Natural killer cell treated with Interleukin-12 subunit alpha and Interleukin-12 subunit beta and Interleukin-15 and Interleukin-18, amount 100 ng/mL, for 72 hours (primary cell): ENCODE results near the gene DCBLD1. TPM values are rescaled to one million over a fixed set of nuclear protein-coding genes. Genes with fewer than 3 reads are reported as not detected.
"Not testable (repeated sequence)": the region's sequence is repeated elsewhere in the genome, so short reads cannot be mapped to it uniquely, and the experiment has no call there.

Experiments used
- ATAC-seq, 2 donors: fragments of 150-1000 bp; cut with Tn5 transposase in 1 of 2; sonication (Bioruptor Pico), chemical (Tn5 transposase) in 1 of 2; 2 replicates each; pipeline ENCODE4 v1.10.0; 2021
- DNase-seq: peaks from one replicate; pipeline ENCODE4 v3.0.0; 2022; ENCODE audit warnings: low spot score
- H3K27ac Mint-ChIP-seq, 2 donors: 1 replicate in 1 of 2; 2 replicates in 1 of 2; pipeline ENCODE4 v1.8.0; 2022; ENCODE audit warnings: mixed read lengths in 2 of 2, mild to moderate bottlenecking in 1 of 2, moderate library complexity in 1 of 2
- H3K27me3 Mint-ChIP-seq, 2 donors: 1 replicate in 1 of 2; 2 replicates in 1 of 2; pipeline ENCODE4 v1.8.0; 2022; ENCODE audit warnings: mixed read lengths in 2 of 2
- H3K36me3 Mint-ChIP-seq: one replicate; pipeline ENCODE4 v1.8.0; 2022; ENCODE audit warnings: mixed read lengths
- H3K4me1 Mint-ChIP-seq, 2 donors: 1 replicate in 1 of 2; 2 replicates in 1 of 2; pipeline ENCODE4 v1.8.0; 2022; ENCODE audit warnings: low read depth in 2 of 2, mixed read lengths in 2 of 2, mild to moderate bottlenecking in 1 of 2
- H3K4me3 Mint-ChIP-seq: one replicate; pipeline ENCODE4 v1.8.0; 2022; ENCODE audit warnings: mixed read lengths
- H3K9me3 Mint-ChIP-seq: 2 replicates; pipeline ENCODE4 v1.8.0; 2022; ENCODE audit warnings: mixed read lengths
- total RNA-seq, 2 donors: library from RNA; stranded (reverse); gene quantifications; one replicate each; pipeline ENCODE4 v1.2.3, GENCODE V29; 2022

The DCBLD1 gene
- total RNA-seq, 2 donors from 2014 or later = 11.5 to 14.9 TPM

DNA sequence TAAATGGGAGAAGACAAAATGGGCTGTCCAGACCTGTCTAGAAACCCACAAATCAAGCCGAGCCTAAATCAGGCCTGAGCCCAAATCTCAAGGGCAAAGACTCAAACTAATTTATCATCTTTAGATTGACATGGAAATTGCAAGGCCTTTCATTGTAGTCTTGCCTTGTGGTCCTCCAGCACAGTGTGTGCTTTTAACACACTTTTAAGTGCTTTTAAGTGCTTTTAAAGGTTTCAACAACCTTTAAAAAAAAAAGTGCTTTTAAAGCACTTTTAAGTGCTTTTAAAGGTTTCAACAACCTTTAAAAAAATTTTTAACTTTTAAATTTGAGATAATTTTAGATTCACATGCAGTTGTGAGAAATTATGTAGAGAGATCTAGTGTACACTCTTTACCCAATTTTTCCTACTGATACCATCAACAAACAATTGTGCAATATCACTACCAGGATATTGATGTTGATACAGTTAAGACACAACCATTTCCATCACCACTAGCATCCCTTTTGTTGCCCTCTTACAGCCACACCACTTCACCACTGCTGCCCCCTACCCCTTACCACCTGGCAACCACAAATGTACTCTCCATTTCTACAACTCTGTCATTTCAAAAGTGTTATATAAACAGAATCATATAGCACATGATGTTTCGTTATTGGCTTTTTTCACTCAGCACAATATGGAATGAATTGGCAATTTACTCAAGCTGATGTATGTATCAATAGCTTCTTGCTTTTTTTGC, 23.1 kb upstream of the DCBLD1 start:
- Mint-ChIP-seq H3K4me3 (no peak overlapping the region), H3K4me1 (peaks cover 11 to 17% of the 10 kb centered on the region in 2 donors), H3K36me3 (no peaks in the 10 kb centered on the region), H3K27me3 (no peaks in the 10 kb centered on the region), H3K9me3 (no peaks in the 10 kb centered on the region), H3K27ac (no peak overlapping the region)
- DNase-seq = no peak
- ATAC-seq = peak in 1 of 2 donors; percentile 43

DNA sequence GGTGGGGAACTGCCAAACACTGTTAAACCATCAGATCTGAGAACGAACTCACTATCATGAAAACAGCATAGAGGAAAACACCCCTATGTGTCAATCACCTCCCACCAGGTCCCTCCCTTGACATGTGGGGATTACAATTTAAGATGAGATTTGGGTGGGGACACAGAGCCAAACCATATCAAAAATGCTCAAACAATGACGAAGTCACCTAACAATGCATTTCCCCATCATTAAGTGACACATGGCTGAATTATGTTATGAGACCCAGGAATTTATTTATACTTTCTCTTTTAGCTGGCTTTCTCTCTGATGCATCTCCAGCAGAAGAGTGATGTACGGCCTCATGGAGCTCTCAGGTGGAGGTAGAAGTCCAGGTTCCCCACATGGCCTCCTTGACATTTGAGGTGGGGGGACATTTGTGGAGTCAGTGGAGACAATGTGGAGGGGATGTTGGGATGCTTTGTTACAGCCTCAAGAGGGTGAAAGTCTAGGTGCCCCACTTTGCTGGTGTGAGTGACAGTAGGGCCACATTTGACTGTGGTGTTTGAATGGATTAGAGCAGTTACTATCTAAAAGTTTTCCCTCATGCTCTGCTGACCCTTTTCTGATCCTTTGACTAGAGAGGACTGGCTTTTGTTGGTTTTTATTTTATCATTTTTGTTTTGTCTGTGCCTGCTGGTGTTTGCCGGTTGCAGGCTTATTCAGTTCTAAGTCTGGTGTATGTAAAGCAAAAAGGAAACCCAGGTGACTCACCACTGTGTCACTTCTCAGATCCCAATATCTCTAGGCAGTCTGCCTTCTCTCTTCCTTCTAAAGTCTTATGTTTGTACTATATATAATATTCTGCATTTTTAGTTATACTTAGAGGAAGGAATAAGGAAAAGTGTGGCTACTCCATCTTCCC, 18.5 kb upstream of the DCBLD1 start:
- peak overlapping the region; percentile 51 to 68 for H3K27ac Mint-ChIP-seq
- DNase-seq = no peak
- ATAC-seq = peak; percentile 83 to 86
- no peaks in the 10 kb centered on the region for H3K27me3 Mint-ChIP-seq
- H3K4me1 Mint-ChIP-seq = peaks cover 30 to 52% of the 10 kb centered on the region in 2 donors
- H3K4me3 Mint-ChIP-seq = peak overlapping the region; percentile 44
- no peaks in the 10 kb centered on the region for H3K36me3 Mint-ChIP-seq
- no peaks in the 10 kb centered on the region for H3K9me3 Mint-ChIP-seq

DNA sequence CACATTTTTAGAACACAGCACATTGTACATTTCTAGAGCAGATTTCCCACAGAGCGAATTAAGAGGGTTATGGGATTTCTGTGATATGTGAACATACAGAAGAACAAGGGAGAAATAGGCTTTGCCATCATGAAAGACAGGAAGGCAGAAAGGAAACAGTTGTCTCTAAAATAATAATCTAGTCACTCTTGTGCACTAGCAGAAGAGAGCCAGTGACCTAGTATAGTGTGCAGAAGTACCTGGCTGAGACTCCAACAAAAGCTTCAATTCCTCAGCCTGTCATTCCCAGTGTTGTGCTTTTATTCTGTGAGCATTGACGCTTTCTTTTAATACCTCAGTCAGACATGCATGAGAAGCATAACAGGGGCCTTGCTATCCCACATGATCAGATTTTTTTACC, 17.8 kb upstream of the DCBLD1 start:
- no peaks in the 10 kb centered on the region for H3K27me3 Mint-ChIP-seq

DNA sequence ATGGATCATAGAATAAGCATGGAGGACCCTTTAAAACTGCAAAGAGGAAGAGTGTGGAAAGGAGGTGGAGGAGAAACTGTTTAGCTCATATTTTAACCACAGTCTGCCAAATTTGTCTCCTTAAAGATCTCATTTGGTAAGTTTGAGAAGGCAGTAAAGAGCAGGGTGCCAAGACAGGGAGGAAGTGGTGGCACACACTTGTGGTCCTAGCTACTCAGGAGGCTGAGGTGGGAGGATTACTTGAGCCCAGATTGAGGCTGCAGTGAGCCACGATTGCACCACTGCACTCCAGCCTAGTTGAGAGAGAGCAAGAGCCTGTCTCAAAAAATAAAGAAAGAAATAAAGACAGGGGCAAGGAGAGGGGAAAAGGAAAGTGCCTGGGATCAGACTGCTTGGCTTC, 16.8 kb upstream of the DCBLD1 start:
- H3K4me1 Mint-ChIP-seq = peaks cover 44 to 60% of the 10 kb centered on the region in 2 donors
- H3K27me3 Mint-ChIP-seq = no peaks in the 10 kb centered on the region
- ATAC-seq = peak; percentile 60 to 64
- H3K4me3 Mint-ChIP-seq = peak overlapping the region; percentile 24
- no peaks in the 10 kb centered on the region for H3K9me3 Mint-ChIP-seq
- H3K36me3 Mint-ChIP-seq = no peaks in the 10 kb centered on the region
- H3K27ac Mint-ChIP-seq = peak overlapping the region; percentile 32 to 68
- DNase-seq = no peak

More for the DNA sequence above, 17.8 kb upstream of the DCBLD1 start:
- Mint-ChIP-seq H3K27ac (peak overlapping the region; percentile 51 to 68), H3K36me3 (no peaks in the 10 kb centered on the region), H3K4me3 (peak overlapping the region; percentile 44), H3K4me1 (peaks cover 37 to 56% of the 10 kb centered on the region in 2 donors), H3K9me3 (no peaks in the 10 kb centered on the region)
- ATAC-seq (no peak), DNase-seq (no peak)

DNA sequence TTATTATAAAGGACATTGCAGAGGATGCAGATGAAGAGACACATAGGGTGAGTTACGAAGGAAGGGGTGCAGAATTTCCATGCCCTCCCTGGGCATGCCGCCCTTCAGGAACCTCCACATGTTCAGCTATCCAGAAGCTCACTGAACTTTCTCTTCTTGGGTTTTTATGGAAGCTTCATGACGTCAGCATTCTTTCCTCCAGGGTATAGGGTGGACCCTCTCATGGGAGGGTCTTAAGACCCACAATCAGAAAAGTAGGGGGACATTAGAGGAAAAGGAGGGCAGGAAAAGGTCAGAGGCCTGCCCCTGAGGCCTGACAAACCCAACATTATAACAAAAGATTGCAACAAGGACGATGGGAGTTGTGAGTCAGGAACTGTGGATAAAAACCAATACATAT, 14.6 kb upstream of the DCBLD1 start:
- Mint-ChIP-seq H3K4me1 (peaks cover 55 to 70% of the 10 kb centered on the region in 2 donors), H3K27ac (peak overlapping the region in 1 of 2 donors; percentile 71), H3K4me3 (no peak overlapping the region), H3K27me3 (peaks cover 0 to 12% of the 10 kb centered on the region in 2 donors), H3K9me3 (no peaks in the 10 kb centered on the region), H3K36me3 (peaks cover 4% of the 10 kb centered on the region)
- no peak for ATAC-seq
- no peak for DNase-seq

DNA sequence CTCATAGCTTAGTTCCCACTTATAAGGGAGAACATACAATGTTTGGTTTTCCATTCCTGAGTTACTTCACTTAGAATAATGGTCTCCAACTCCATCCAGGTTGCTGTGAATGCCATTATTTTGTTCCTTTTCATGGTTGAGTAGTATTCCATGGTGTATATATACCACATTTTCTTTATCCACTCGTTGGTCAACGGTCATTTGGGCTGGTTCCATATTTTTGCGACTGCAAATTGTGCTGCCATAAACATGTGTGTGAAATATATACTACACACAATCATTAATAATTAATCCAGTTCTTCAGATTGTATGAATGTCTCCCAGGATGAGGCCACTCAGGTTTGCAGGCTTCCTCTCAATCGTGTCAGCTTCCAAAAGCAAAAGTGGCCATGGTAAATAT, 13.9 kb upstream of the DCBLD1 start:
- not testable (repeated sequence) for H3K36me3 Mint-ChIP-seq, H3K4me3 Mint-ChIP-seq, ATAC-seq, DNase-seq, H3K9me3 Mint-ChIP-seq
- Mint-ChIP-seq H3K27ac (peak overlapping the region; percentile 55 to 71), H3K27me3 (peaks cover 0 to 13% of the 10 kb centered on the region in 2 donors), H3K4me1 (peaks cover 54 to 68% of the 10 kb centered on the region in 2 donors)

DNA sequence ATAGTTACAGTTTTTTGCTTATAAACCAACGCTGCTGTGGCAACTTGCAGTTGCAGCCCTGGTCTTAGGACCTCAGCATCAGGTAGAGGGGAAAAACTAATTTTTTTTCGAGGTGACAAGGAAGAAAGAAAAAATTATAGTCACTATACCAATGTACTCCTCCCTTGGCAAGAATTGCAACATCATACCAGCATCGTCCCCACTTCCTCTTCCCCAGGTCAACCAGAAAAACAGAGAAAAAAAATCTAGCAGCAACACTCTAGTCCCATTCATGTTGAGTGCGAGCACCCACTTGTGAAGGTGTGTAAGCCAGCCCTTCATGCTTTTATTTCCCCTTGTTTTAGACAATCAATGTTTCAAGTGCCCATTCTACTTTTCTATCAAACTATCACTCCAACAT, 13.1 kb upstream of the DCBLD1 start:
- peaks cover 45 to 60% of the 10 kb centered on the region in 2 donors for H3K4me1 Mint-ChIP-seq
- H3K9me3 Mint-ChIP-seq = no peaks in the 10 kb centered on the region
- peak overlapping the region; percentile 55 to 71 for H3K27ac Mint-ChIP-seq
- peak overlapping the region; percentile 56 for H3K4me3 Mint-ChIP-seq
- peaks cover 4% of the 10 kb centered on the region for H3K36me3 Mint-ChIP-seq
- H3K27me3 Mint-ChIP-seq = peaks cover 0 to 13% of the 10 kb centered on the region in 2 donors
- ATAC-seq = peak; percentile 71 to 84
- peak; percentile 65 for DNase-seq

DNA sequence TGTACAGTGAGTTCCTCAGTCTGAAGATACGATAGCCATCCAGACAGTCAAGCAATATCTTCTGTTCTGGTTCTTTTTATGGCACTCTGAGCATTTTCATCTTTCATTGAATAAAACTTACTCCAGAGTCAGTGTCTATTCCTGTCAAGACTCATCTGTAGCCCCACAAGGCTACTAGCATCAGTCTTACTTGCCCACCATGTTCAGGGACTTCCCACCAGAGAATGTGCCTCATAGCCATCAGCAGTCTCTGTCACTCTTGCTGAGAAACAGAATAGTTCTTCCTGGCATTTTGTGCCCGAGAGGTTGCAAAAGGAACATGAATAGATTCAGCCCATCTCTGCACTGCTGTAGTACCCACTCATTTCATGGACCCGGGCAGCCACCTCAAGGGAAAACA, 12.7 kb upstream of the DCBLD1 start:
- Mint-ChIP-seq H3K4me3 (peak overlapping the region; percentile 56), H3K27me3 (peaks cover 0 to 13% of the 10 kb centered on the region in 2 donors), H3K9me3 (no peaks in the 10 kb centered on the region), H3K27ac (peak overlapping the region; percentile 55 to 71), H3K4me1 (peaks cover 41 to 55% of the 10 kb centered on the region in 2 donors), H3K36me3 (peaks cover 4% of the 10 kb centered on the region)
- DNase-seq (no peak), ATAC-seq (peak; percentile 48 to 82)

DNA sequence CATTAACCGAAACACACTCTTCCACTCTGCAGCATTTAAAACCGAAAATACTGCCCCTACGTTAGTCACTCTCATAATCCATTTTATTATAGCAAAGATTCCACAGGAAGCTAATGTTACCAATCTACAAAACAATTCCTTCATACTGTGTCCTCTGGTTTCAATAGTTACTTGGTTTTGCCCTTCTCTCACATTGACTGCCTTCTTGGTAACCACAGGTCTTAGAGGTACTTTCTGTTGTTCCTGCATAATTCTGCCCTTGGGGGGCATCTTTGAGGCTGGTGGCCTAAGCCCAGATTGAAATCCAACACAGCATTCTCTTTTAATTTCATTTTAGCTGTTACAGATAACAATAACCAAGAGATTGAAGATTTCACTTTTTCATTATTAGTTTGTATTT, 9.8 kb upstream of the DCBLD1 start:
- DNase-seq (no peak), ATAC-seq (no peak)
- Mint-ChIP-seq H3K9me3 (no peaks in the 10 kb centered on the region), H3K27me3 (peaks cover 0 to 13% of the 10 kb centered on the region in 2 donors), H3K27ac (peak overlapping the region in 1 of 2 donors; percentile 53), H3K36me3 (peaks cover 4% of the 10 kb centered on the region), H3K4me3 (no peak overlapping the region), H3K4me1 (peaks cover 30 to 34% of the 10 kb centered on the region in 2 donors)

DNA sequence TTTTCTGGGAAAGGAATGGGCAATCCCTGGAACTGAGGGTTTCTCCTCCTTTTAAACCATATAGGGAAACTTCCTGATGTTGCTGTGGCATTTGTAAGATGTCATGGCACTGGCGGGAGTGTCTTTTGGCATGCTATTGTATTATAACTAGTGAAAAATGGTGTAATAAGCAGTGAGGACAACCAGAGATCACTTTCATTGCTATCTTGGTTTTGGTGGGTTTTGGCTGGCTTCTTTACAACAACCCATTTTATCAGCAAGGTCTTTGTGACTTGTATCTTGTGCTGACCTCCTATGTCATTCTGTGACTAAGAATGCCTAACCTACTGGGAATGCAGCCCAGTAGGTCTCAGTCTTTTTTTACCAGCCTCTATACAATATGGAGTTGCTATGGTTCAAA, 9.1 kb upstream of the DCBLD1 start:
- Mint-ChIP-seq H3K9me3 (no peaks in the 10 kb centered on the region), H3K27me3 (peaks cover 0 to 13% of the 10 kb centered on the region in 2 donors), H3K4me1 (peaks cover 30% of the 10 kb centered on the region in 2 donors), H3K4me3 (no peak overlapping the region), H3K36me3 (peaks cover 4% of the 10 kb centered on the region), H3K27ac (no peak overlapping the region)
- DNase-seq (no peak), ATAC-seq (no peak)

DNA sequence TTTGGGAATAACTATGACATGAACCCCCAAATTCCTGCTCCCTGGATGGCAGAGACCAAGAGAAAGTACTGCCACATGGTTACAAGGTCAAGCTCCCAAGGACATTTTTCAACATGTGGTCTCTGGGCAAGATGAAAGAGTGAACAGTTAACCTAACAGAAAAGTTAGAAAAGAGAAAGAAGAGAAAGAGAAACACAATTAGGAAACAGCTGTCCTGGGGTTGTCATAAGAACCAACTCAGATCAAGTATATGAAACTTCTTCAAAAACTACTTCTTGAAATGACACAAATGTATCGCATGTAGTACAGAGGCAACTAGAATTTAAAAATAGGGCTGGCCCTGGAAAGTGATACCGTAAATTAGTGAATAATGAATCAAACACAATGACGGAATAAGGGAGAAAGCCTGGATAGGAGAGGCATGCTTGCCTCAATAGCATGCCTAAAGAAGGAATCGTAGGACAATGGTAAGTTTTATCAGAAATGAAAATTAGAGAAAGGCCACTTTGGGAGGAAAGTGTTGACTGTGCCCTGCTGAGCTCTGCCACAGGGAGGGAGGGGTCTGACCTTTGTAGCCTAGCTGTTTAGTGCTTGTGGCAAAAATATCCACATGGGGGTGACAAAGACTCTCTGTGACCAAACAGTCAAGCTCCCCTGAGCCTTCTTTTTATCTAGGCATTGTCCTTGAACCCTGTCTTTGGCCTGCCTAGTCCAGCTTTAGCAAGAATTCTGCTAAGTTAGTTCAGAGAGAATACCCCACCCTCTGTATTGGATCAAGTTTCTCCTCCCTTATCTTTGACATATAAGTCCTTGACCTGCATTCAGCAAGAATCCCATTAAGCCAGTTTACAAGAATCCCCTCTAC, 4.3 kb upstream of the DCBLD1 start:
- no peak for DNase-seq
- Mint-ChIP-seq H3K4me1 (peaks cover 10 to 13% of the 10 kb centered on the region in 2 donors), H3K4me3 (no peak overlapping the region), H3K27ac (no peak overlapping the region), H3K27me3 (peaks cover 0 to 2% of the 10 kb centered on the region in 2 donors), H3K9me3 (no peaks in the 10 kb centered on the region), H3K36me3 (no peaks in the 10 kb centered on the region)
- no peak for ATAC-seq

DNA sequence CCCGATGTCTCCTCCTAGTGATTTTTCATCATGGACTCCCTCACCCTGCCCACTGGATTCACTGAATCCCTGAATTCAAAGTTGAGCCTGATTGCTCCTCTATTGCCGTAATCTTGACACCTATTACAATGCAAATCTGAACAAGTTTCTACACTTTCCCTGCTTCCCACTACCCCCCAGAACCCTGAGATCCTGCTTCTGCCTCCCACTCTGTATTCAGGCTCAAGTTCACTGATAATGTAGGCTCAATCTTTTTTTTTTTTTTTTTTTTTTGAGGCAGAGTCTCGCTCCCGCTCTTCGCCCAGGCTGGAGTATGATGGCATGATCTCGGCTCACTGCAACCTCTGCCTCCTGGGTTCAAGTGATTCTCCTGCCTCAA, 3.6 kb upstream of the DCBLD1 start:
- peaks cover 14 to 17% of the 10 kb centered on the region in 2 donors for H3K4me1 Mint-ChIP-seq
- DNase-seq = no peak
- peaks cover 0 to 2% of the 10 kb centered on the region in 2 donors for H3K27me3 Mint-ChIP-seq
- ATAC-seq = no peak
- H3K4me3 Mint-ChIP-seq = no peak overlapping the region
- no peaks in the 10 kb centered on the region for H3K9me3 Mint-ChIP-seq
- no peaks in the 10 kb centered on the region for H3K36me3 Mint-ChIP-seq
- no peak overlapping the region for H3K27ac Mint-ChIP-seq

DNA sequence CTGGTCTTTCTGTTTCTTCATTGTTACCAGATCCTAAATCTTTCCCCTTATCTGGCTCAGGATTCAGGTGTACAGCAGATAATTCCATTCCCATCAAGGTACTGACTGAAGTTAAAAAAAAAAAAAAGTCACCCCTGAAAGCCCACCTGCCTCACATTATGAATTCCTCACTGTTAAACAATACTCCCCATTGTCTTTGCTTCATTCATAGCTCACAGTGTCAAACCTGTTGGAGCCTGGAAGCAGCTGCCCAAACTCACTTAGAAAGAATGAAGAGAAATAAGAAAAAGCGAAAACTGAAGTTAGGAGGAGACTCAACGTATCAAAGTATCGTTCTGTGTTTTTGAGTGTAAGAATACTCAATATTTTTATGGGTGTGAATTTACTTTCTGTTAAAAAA, 1.8 kb upstream of the DCBLD1 start:
- Mint-ChIP-seq H3K27ac (no peak overlapping the region), H3K27me3 (peaks cover 0 to 2% of the 10 kb centered on the region in 2 donors), H3K9me3 (no peaks in the 10 kb centered on the region), H3K4me1 (peaks cover 19 to 21% of the 10 kb centered on the region in 2 donors), H3K4me3 (no peak overlapping the region), H3K36me3 (no peaks in the 10 kb centered on the region)
- ATAC-seq (no peak), DNase-seq (no peak)
